Vagina (tissue), 2 donors: Measurements from ENCODE around the gene GNG2.

Source experiments
- CTCF ChIP-seq, 3 experiments: fragments of 450-650 bp in 2 of 3; fragments of 200-600 bp in 1 of 3; sonication (generic) in 1 of 3; IDR thresholded peaks; one replicate each; pipeline ENCODE4 v1.5.1; 2017 to 2019; ENCODE audit warnings: antibody characterized with exemption in 3 of 3, mild to moderate bottlenecking in 2 of 3, moderate library complexity in 2 of 3
- POLR2A ChIP-seq, 2 donors: fragments of 450-650 bp; IDR thresholded peaks; one replicate each; pipeline ENCODE4 v1.6.1; 2017; ENCODE audit warnings: antibody characterized with exemption in 2 of 2, mild to moderate bottlenecking in 2 of 2, moderate library complexity in 2 of 2
- POLR2AphosphoS5 ChIP-seq, 2 donors: sonication (generic); formaldehyde crosslinking; IDR thresholded peaks; one replicate each; pipeline ENCODE4 v1.9.0; 2017; ENCODE audit warnings: antibody characterized with exemption in 2 of 2, mild to moderate bottlenecking in 2 of 2, low read depth in 1 of 2; ENCODE audit not compliant: insufficient read depth in 1 of 2

GRCh38 chr14:51928568-51928967 lies 68.2 kb downstream of the GNG2 start:
- no peak for TF ChIP-seq CTCF (IDR thresholded peaks at IDR 0.05)
- TF ChIP-seq POLR2A (IDR thresholded peaks at IDR 0.05), result no peak
- no peak for TF ChIP-seq POLR2AphosphoS5 (IDR thresholded peaks at IDR 0.05; ENCODE audit: insufficient read depth in 1 of 2, low read depth in 1 of 2)
